GM18505 (cell line): ENCODE measurements around the gene GPR89A.
A peak's percentile ranks its signal among the peaks of the same experiment; 100 is the strongest.
"Not testable (repeated sequence)": the region's sequence is repeated elsewhere in the genome, so short reads cannot be mapped to it uniquely, and the experiment has no call there.

Source experiments
- ATAC-seq: cut with Tn5 transposase; IDR thresholded peaks from one replicate; pipeline ENCODE4 v1.9.1; 2021; ENCODE audit not compliant: unreplicated experiment
- POLR2A ChIP-seq: IDR thresholded peaks from 4 replicates; pipeline ENCODE4 v1.6.1; 2011; ENCODE audit warnings: borderline replicate concordance; ENCODE audit not compliant: insufficient read depth, insufficient read length; ENCODE audit errors: extremely low read depth

GPR89A gene

DNA sequence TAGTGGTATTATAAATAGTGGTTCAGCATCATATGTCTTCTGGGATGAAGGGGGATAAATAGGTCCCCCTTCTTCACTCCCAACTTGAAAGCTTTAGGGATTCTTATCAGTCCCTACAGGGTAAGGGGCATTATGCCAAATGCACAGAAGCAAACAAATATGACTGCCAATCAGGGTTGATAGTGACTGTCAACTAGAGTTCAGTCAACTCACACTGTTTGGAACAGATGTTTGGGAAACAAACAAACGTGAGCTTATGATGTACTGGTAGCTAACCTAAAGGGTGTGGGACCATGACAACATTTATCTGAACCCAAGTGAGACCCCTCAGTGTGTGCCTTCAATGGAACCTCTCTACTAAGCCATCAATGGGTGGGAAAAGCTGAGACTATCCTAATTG is 65.4 kb downstream of the GPR89A start:
- ATAC-seq, result not testable (repeated sequence)

- not testable (repeated sequence) for ATAC-seq
These were observed 77.1 kb downstream of the GPR89A start for GRCh38 chr1:145684858-145685257.

GRCh38 chr1:145686078-145686477 is 78.3 kb downstream of the GPR89A start:
- not testable (repeated sequence) for ATAC-seq

- ATAC-seq, result no peak
These were observed 80.5 kb downstream of the GPR89A start for GRCh38 chr1:145688328-145688727.

GRCh38 chr1:145688924-145689323 is 81.1 kb downstream of the GPR89A start:
- TF ChIP-seq POLR2A, result no peak
- no peak for ATAC-seq

More at GRCh38 chr1:145688328-145688727, 80.5 kb downstream of the GPR89A start:
- no peak for TF ChIP-seq POLR2A

DNA sequence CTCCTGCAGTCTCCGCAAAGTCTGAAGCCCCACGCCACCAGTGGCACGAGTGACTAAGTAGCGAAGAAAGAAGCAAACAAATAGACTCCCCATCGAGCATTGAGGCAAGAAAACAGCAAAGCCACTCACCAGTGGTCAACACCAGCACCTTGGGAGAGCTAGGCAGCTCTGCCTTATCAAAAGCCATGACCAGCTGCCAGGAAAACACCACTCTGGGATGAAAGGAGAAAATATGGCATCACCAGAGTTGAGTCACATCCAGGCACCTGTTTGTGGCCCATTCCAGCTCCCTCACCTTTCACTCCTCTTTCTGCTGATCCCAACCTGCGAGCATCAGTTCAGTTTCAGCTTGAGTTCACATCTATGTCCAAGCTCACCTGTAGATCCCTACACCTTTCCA is 82.1 kb downstream of the GPR89A start:
- no peak for ATAC-seq
- no peak for TF ChIP-seq POLR2A

DNA sequence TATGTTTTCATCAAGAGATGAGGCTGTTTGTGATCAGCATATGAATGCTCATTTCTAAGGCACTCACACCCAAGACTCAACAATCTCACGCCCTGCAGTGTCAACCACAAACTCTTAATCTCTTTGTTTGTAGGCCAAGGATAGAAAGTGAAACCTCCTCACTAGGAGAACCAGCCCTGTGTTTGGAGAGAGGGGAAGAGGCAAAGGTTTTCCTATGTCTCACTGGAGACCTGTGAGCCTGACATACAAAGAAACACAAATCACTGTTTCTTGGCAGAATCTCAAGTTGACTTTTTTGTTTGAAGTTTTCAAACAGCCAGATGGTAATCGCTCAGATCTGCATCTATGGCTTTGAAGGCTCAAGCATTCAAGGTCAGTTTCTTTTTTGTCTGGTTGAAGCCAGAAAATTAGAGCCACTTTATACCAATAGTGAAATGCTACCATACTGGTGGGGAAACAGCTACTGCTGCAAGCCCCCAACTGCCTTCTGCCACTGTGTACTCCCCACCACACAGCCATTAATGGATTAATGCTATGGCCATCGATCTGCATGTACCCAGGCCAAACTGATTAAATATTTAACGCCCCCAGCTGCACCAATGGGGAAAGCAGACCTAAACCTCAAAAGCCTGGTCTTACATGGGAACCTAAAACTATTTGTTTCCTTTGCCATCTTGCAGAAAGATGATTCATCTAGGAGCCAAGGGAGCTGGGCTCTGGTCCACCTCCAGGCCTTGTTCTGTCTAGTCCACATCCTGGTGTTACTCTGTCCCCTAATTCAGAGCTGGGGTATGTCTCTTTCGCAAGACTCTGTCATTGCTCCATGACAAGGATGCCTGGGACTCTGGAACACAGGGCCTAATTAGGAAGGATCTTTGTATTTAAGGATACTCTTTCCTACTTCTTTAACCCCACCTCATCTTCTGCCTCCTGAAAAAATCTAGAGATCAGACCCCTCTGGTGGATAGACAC is 83.1 kb downstream of the GPR89A start:
- peak; percentile 68 for ATAC-seq
- TF ChIP-seq POLR2A, result no peak

GRCh38 chr1:145692785-145693443 is 85.1 kb downstream of the GPR89A start:
- TF ChIP-seq POLR2A, result no peak
- no peak for ATAC-seq

- ATAC-seq, result no peak
- TF ChIP-seq POLR2A, result no peak
These were observed 88.2 kb downstream of the GPR89A start for GRCh38 chr1:145695821-145696629.

DNA sequence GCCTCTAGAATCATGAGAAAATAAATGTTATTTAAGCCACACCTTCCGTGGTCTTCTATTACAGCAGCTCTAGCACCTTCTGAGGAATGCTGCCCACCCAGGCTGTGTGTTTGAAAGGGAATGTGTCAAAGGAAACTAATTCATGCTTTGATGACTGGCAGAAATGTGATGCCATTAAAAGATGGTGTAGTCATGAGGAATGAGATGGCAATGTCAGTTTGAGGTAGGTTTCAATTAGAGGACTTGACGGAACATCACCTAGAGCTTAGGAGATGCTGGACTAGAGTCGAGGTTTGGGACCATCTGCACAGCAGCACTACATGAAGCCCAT is 88.8 kb downstream of the GPR89A start:
- TF ChIP-seq POLR2A, result no peak
- no peak for ATAC-seq

GRCh38 chr1:145701306-145701862 is 93.6 kb downstream of the GPR89A start:
- ATAC-seq, result no peak
- TF ChIP-seq POLR2A, result no peak

- TF ChIP-seq POLR2A, result no peak
- no peak for ATAC-seq
These were observed 94.3 kb downstream of the GPR89A start for GRCh38 chr1:145702052-145702451.

- no peak for TF ChIP-seq POLR2A
- ATAC-seq, result no peak
These were observed 95.0 kb downstream of the GPR89A start for GRCh38 chr1:145702826-145703225.
